Lung (tissue), 12 donors: Measurements from ENCODE around the gene PRPH2. TPM values are rescaled to one million over a fixed set of nuclear protein-coding genes. Genes with fewer than 3 reads are reported as not detected.

Source experiments
- ATAC-seq: fragments of 200-7000 bp; cut with Tn5 transposase; one replicate; pipeline ENCODE4 v1.9.1; 2020; ENCODE audit warnings: moderate number of reproducible peaks; ENCODE audit not compliant: insufficient read depth, low FRiP score
- DNase-seq, 3 donors: peaks; one replicate each; pipeline ENCODE4 v3.0.0-alpha.2; 2013 to 2017
- H3K27ac ChIP-seq, 2 donors: one replicate each; pipeline ENCODE4 v1.5.1; 2013; ENCODE audit warnings: mild to moderate bottlenecking in 2 of 2, moderate library complexity in 2 of 2, control low read depth in 1 of 2, inconsistent platforms in 1 of 2, low read depth in 1 of 2, low read length in 1 of 2
- H3K27me3 ChIP-seq, 3 donors: one replicate each; pipeline ENCODE4 v1.5.1; 2013; ENCODE audit warnings: low read length in 2 of 3; ENCODE audit not compliant: control insufficient read depth in 3 of 3, insufficient read depth in 3 of 3
- H3K36me3 ChIP-seq, 4 donors: one replicate each; pipeline ENCODE4 v1.5.1; 2013; ENCODE audit warnings: low read length in 4 of 4, mild to moderate bottlenecking in 1 of 4, moderate library complexity in 1 of 4; ENCODE audit not compliant: control insufficient read depth in 4 of 4, insufficient read depth in 4 of 4
- H3K4me1 ChIP-seq, 5 donors: one replicate each; pipeline ENCODE4 v1.5.1; 2013; ENCODE audit warnings: low read length in 5 of 5, mild to moderate bottlenecking in 2 of 5, moderate library complexity in 1 of 5; ENCODE audit not compliant: control insufficient read depth in 5 of 5, insufficient read depth in 5 of 5
- H3K4me3 ChIP-seq: one replicate; pipeline ENCODE4 v1.5.1; 2013; ENCODE audit warnings: mild to moderate bottlenecking, control low read depth, moderate library complexity
- H3K9ac ChIP-seq, 2 donors: one replicate each; pipeline ENCODE4 v1.5.1; 2013; ENCODE audit warnings: low read length in 2 of 2, control low read depth in 1 of 2; ENCODE audit not compliant: insufficient read depth in 1 of 2
- H3K9me3 ChIP-seq, 4 donors: one replicate each; pipeline ENCODE4 v1.5.1; 2013; ENCODE audit warnings: low read length in 3 of 4, mild to moderate bottlenecking in 1 of 4, moderate library complexity in 1 of 4; ENCODE audit not compliant: control insufficient read depth in 4 of 4, insufficient read depth in 3 of 4
- WGBS, 2 donors: extraction: QIAGEN DNeasy Blood & Tissue Kit; methylation state at CpG; one replicate each; pipeline ENCODE4 v1.1.7; 2013; 5-methylcytosine and 5-hydroxymethylcytosine counted together
- polyA plus RNA-seq, 2 donors: library from polyadenylated mRNA; stranded (reverse); fragments of 200-250 nt; gene quantifications; one replicate each; pipeline ENCODE4 v1.2.1, GENCODE V29; 2013
- total RNA-seq, 2 donors: library from RNA; depleted of rRNA in 1 of 2; stranded (reverse); fragments of >200 nt in 1 of 2; gene quantifications; one replicate each; pipeline ENCODE4 v1.2.1, GENCODE V29; 2014 to 2021
- TF ChIP-seq, protein P1 (sequence below): IDR thresholded peaks from 2 replicates; pipeline ENCODE4 v1.5.1; 2012; ENCODE audit warnings: mild to moderate bottlenecking; ENCODE audit errors: control extremely low read depth, extremely low read depth
- donor health status: control.
- donor health status: control.
- donor health status: Bipolar disorder and iron deficiency.
- donor health status: healthy.
- donor health status: DM: yes; HTN: yes; CAD: no.

Gene PRPH2
- total and polyA plus RNA-seq, 4 donors, result 0.31 to 2.6 (median 1.1) TPM

- H3K4me1 ChIP-seq, result peaks cover 5 to 26% (median 9%) of the 10 kb centered on the region in 5 donors
- WGBS, 2 donors, result 57 to 75% methylated on average over 8 of the region's 8 CpGs
- ATAC-seq (no peak), DNase-seq (peak in 2 of 3 donors; percentile 30 to 51)
- H3K36me3 ChIP-seq, result no peaks in the 10 kb centered on the region
- no peak overlapping the region for H3K4me3 ChIP-seq
- TF ChIP-seq, protein P1, sequence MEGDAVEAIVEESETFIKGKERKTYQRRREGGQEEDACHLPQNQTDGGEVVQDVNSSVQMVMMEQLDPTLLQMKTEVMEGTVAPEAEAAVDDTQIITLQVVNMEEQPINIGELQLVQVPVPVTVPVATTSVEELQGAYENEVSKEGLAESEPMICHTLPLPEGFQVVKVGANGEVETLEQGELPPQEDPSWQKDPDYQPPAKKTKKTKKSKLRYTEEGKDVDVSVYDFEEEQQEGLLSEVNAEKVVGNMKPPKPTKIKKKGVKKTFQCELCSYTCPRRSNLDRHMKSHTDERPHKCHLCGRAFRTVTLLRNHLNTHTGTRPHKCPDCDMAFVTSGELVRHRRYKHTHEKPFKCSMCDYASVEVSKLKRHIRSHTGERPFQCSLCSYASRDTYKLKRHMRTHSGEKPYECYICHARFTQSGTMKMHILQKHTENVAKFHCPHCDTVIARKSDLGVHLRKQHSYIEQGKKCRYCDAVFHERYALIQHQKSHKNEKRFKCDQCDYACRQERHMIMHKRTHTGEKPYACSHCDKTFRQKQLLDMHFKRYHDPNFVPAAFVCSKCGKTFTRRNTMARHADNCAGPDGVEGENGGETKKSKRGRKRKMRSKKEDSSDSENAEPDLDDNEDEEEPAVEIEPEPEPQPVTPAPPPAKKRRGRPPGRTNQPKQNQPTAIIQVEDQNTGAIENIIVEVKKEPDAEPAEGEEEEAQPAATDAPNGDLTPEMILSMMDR, result no peak
- no peak overlapping the region for H3K9ac ChIP-seq
- H3K27me3 ChIP-seq, result no peaks in the 10 kb centered on the region
- H3K9me3 ChIP-seq, result no peaks in the 10 kb centered on the region
- H3K27ac ChIP-seq, result peak overlapping the region in 1 of 2 donors; percentile 26
Measured at GRCh38 chr6:42748203-42748898, 26.0 kb upstream of the PRPH2 start.

GRCh38 chr6:42746463-42747391 lies 24.3 kb upstream of the PRPH2 start:
- Histone ChIP-seq H3K4me1 (peaks cover 5 to 26% (median 9%) of the 10 kb centered on the region in 5 donors), H3K9ac (peak overlapping the region; percentile 85 to 90), H3K27me3 (no peaks in the 10 kb centered on the region), H3K9me3 (no peaks in the 10 kb centered on the region), H3K27ac (peak overlapping the region; percentile 92 to 93), H3K4me3 (peak overlapping the region; percentile 71), H3K36me3 (no peaks in the 10 kb centered on the region)
- ATAC-seq, result peak; percentile 74
- WGBS, 2 donors, result 0 to 1% methylated on average over 42 to 55 of the region's 55 CpGs
- TF ChIP-seq, protein P1, result no peak
- DNase-seq, result peak; percentile 95 to 96 (median 95)

DNA sequence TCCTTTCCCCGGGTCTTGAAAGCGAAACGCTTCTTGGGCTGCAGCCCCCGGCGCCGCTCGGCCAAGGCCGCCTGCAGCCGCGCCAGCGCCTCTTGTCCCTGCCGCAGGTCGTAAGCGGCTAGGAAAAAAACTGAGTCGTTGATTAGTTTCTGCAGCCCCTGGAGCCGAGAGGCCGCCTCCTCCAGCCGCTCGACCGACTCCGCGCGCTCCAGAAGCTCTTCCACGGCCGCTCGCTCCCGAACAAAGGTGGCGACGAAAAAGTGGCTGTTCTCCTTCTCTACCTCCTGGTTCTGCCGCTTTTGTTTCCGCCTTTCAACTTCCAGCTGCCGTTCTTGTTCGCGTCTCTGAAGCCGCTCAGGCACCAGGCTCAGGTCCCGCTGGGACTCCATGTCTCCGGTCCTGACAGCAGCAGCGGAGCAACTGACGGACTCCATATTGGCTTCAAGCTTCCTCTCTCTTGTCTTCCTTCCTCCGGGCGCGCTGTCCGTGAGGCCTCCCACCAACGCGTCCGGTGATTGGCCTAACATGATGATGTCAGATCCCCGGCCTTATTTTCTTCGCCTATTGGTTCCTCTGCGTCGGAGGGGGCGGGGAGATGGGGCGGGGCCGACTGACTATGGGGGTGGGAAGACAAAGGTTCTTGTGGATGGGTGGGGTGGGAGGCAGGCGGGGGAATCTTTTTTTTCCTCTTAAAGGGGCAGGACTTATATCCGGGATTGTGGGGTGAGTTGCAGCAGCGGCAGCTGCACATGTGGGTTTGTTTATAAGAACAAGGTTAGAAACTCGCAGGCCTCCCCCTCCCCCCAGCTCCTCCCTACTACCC lies 23.5 kb upstream of the PRPH2 start, which contains the start of gene TBCC:
TBCC (minus strand) TSS at position 464 of the 823 bp plus-strand sequence; CDS start at position 434, 30 bp downstream.
- ATAC-seq (peak; percentile 92), DNase-seq (peak; percentile 99)
- Histone ChIP-seq H3K27me3 (no peaks in the 10 kb centered on the region), H3K9ac (peak within 1 kb of the TSS; percentile 90 to 95), H3K4me1 (peaks cover 5 to 26% (median 9%) of the 10 kb centered on the region in 5 donors), H3K27ac (peak within 1 kb of the TSS; percentile 94 to 100), H3K36me3 (no peaks in the 10 kb centered on the region), H3K4me3 (peak within 1 kb of the TSS; percentile 99), H3K9me3 (no peaks in the 10 kb centered on the region)
- 0% methylated on average over 57 of the region's 57 CpGs for WGBS, 2 donors
- TF ChIP-seq, protein P1, result no peak
